A673 (cell line): ENCODE measurements around the gene CDKN2C. TPM values are rescaled to one million over a fixed set of nuclear protein-coding genes. Genes with fewer than 3 reads are reported as not detected.

Experiments
- BruUV-seq: library from RNA; stranded (reverse); fragments of 400-500 nt; replicated peaks from 2 replicates; lab custom pipeline; 2021; lab: Mats Ljungman, UMichigan
- CTCF ChIA-PET: fragments of 300-600 bp; sonication (Branson Sonifier 250); formaldehyde crosslinking; loops from one replicate; lab custom pipeline; 2022; ENCODE audit warnings: antibody characterized with exemption; lab: Charles Lee
- POLR2A ChIA-PET: fragments of 300-600 bp; sonication (Branson Sonifier 250); formaldehyde crosslinking; loops from one replicate; lab custom pipeline; 2022; ENCODE audit warnings: antibody characterized with exemption; ENCODE audit not compliant: low non-redundant PET; lab: Charles Lee
- DNase-seq: peaks from one replicate; pipeline ENCODE4 v3.0.0-alpha.2; 2015; ENCODE audit warnings: low spot score
- H3K27ac ChIP-seq: fragments of 200-600 bp; sonication (generic); 2 replicates; pipeline ENCODE4 v1.5.1; 2016; ENCODE audit warnings: mixed run types, low read depth, mild to moderate bottlenecking, mixed read lengths, antibody characterized with exemption, low read length; ENCODE audit not compliant: poor library complexity, severe bottlenecking
- H3K27me3 ChIP-seq: fragments of 200-600 bp; sonication (generic); replicated peaks from 2 replicates; pipeline ENCODE4 v1.6.1; 2017; ENCODE audit warnings: mixed run types, low read depth, mild to moderate bottlenecking, mixed read lengths, antibody characterized with exemption, low read length; ENCODE audit not compliant: insufficient read depth, poor library complexity
- H3K36me3 ChIP-seq: fragments of 200-600 bp; sonication (generic); 2 replicates; pipeline ENCODE4 v1.6.1; 2016; ENCODE audit warnings: mixed run types, mild to moderate bottlenecking, mixed read lengths, antibody characterized with exemption, low read length; ENCODE audit not compliant: insufficient read depth, poor library complexity, severe bottlenecking
- H3K4me1 ChIP-seq: fragments of 200-600 bp; sonication (generic); 2 replicates; pipeline ENCODE4 v1.6.1; 2017; ENCODE audit warnings: mixed run types, mild to moderate bottlenecking, mixed read lengths, antibody characterized with exemption, low read length; ENCODE audit not compliant: insufficient read depth, poor library complexity, severe bottlenecking
- H3K4me3 ChIP-seq: fragments of 200-600 bp; sonication (generic); 2 replicates; pipeline ENCODE4 v1.5.1; 2016; ENCODE audit warnings: low read depth, mixed run types, mild to moderate bottlenecking, mixed read lengths, low read length; ENCODE audit not compliant: poor library complexity, severe bottlenecking
- H3K9me3 ChIP-seq: fragments of 200-600 bp; sonication (generic); 2 replicates; pipeline ENCODE4 v1.6.1; 2016; ENCODE audit warnings: mixed run types, low read depth, mild to moderate bottlenecking, mixed read lengths, antibody characterized with exemption, low read length; ENCODE audit not compliant: poor library complexity, severe bottlenecking
- CTCF ChIP-seq: fragments of 300-800, 200-600 bp; sonication (generic); conservative IDR thresholded peaks from 2 replicates; pipeline ENCODE4 v1.5.1; 2017; ENCODE audit warnings: low read depth, mild to moderate bottlenecking, antibody characterized with exemption, low read length, moderate library complexity, mixed read lengths
- EZH2 ChIP-seq: fragments of 200-600 bp; sonication (generic); IDR thresholded peaks from 2 replicates; pipeline ENCODE4 v1.6.1; 2017; ENCODE audit warnings: borderline replicate concordance, low read depth, mild to moderate bottlenecking, mixed read lengths, antibody characterized with exemption, low read length; ENCODE audit not compliant: poor library complexity, severe bottlenecking
- intact Hi-C: fragments of 100-400 bp; cut with micrococcal nuclease; formaldehyde crosslinking; loops from one replicate; pipeline ENCODE4 v1.10.0; 2022; ENCODE audit not compliant: unreplicated experiment
- total RNA-seq: library from RNA; stranded (reverse); gene quantifications from 2 replicates; pipeline ENCODE4 v1.2.3, GENCODE V29; 2021

CDKN2C gene
- total RNA-seq, 1 experiment from 2014 or later: 53.5 TPM

- peak; percentile 61 for DNase-seq
- intact Hi-C loops: no loop called here
- POLR2A ChIA-PET: no interaction called here
- no peaks in the 10 kb centered on the region for H3K4me1 ChIP-seq
- TF ChIP-seq CTCF (no peak), EZH2 (no peak)
- H3K4me3 ChIP-seq: peak overlapping the region; percentile 74
- H3K27me3 ChIP-seq: no peaks in the 10 kb centered on the region
- peak overlapping the region; percentile 70 for H3K27ac ChIP-seq
- CTCF ChIA-PET: interaction anchor here (1.0 kb wide), 1 partner anchor 12 kb away, joined by 3 read pairs; no protein-coding TSS in a partner anchor
- H3K36me3 ChIP-seq: no peaks in the 10 kb centered on the region
- no peaks in the 10 kb centered on the region for H3K9me3 ChIP-seq
- BruUV-seq: no TSS peak
Measured at GRCh38 chr1:50959303-50959912, 10.6 kb upstream of the CDKN2C start.

GRCh38 chr1:50959913-50960844 is 9.9 kb upstream of the CDKN2C start, which contains the start of gene FAF1:
Gene FAF1 (minus strand): TSS chr1:50960267. CDS start chr1:50959811, 456 bp downstream.
- intact Hi-C loops: no loop called here
- Histone ChIP-seq H3K36me3 (no peaks in the 10 kb centered on the region), H3K9me3 (no peaks in the 10 kb centered on the region), H3K27ac (peak within 1 kb of the TSS; percentile 70), H3K4me1 (no peaks in the 10 kb centered on the region), H3K4me3 (peak within 1 kb of the TSS; percentile 74), H3K27me3 (no peaks in the 10 kb centered on the region)
- DNase-seq: peak; percentile 99
- CTCF ChIA-PET: interaction anchor here (0.6 to 1.0 kb wide), 3 partner anchors 9 to 98 kb away, joined by 3 to 4 read pairs (median 3); no protein-coding TSS in a partner anchor
- TF ChIP-seq EZH2 (no peak), CTCF (peak; percentile 38)
- TSS peak; percentile 91 for BruUV-seq
- POLR2A ChIA-PET: interaction anchor here (0.6 to 1.1 kb wide), 4 partner anchors 10 to 1452 kb away, joined by 3 to 5 read pairs (median 3); partner anchors contain the start of gene CDKN2C

- H3K4me3 ChIP-seq: no peak overlapping the region
- intact Hi-C loops: loop anchor here (5.0 kb wide), 1 partner anchor 93 kb away; no protein-coding TSS in a partner anchor
- TF ChIP-seq EZH2 (no peak), CTCF (no peak)
- no peaks in the 10 kb centered on the region for H3K27me3 ChIP-seq
- no peaks in the 10 kb centered on the region for H3K36me3 ChIP-seq
- H3K4me1 ChIP-seq: peaks cover 10% of the 10 kb centered on the region
- no peak for DNase-seq
- H3K27ac ChIP-seq: no peak overlapping the region
- CTCF ChIA-PET: no interaction called here
- H3K9me3 ChIP-seq: no peaks in the 10 kb centered on the region
- BruUV-seq: no TSS peak
- POLR2A ChIA-PET: no interaction called here
Measured at GRCh38 chr1:50964863-50965262, 5.2 kb upstream of the CDKN2C start.
